ENCODE measurements around the gene TMTC4.

DNA sequence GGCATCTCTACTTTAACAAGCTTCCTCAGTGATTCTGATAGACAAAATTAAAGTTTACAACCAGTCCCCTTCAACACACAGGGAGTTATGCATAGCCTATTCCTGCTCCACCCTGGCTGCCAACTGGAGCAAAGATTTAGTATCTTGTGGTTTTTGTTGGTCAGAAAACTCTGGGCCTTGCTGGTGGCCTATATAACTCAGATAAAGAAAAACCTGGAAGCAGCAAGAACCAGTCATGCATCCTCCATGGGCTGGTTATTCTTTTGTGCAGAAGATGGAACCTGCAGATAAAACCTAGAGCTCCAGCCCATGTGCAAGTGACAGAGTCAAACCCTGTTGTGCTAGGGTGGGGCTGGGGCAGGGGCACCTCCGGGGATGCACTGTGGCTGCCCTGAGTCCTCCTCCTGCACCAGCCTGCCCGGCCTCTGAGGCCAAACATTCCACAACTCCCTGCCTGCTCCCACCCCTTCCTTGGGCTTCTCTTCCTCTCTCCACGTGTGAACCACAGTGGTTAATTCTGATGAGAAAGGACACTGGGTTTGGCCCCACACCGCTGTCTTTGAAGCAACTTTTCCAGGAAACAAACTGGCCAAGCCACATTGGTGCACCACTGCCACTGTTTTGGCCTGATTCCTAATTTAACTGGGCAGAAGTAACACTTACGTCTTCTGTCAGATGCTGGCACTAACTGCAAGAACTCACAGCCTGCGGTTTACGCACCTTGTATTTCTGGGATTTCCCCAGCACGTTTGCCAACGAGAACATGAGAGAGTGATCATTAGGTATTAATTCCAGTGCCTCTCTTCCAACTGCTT is 62.7 kb downstream of the TMTC4 start:
- TF ChIP-seq POLR2A (IDR thresholded peaks at IDR 0.05) (no peak), POLR2AphosphoS5 (IDR thresholded peaks at IDR 0.05) (no peak), EP300 (IDR thresholded peaks at IDR 0.05) (no peak)
- TF ChIP-seq, protein P1, sequence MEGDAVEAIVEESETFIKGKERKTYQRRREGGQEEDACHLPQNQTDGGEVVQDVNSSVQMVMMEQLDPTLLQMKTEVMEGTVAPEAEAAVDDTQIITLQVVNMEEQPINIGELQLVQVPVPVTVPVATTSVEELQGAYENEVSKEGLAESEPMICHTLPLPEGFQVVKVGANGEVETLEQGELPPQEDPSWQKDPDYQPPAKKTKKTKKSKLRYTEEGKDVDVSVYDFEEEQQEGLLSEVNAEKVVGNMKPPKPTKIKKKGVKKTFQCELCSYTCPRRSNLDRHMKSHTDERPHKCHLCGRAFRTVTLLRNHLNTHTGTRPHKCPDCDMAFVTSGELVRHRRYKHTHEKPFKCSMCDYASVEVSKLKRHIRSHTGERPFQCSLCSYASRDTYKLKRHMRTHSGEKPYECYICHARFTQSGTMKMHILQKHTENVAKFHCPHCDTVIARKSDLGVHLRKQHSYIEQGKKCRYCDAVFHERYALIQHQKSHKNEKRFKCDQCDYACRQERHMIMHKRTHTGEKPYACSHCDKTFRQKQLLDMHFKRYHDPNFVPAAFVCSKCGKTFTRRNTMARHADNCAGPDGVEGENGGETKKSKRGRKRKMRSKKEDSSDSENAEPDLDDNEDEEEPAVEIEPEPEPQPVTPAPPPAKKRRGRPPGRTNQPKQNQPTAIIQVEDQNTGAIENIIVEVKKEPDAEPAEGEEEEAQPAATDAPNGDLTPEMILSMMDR (IDR thresholded peaks at IDR 0.05): no peak
